PC-9 (cell line): Measurements from ENCODE around the gene PAQR7. TPM values are rescaled to one million over a fixed set of nuclear protein-coding genes. Genes with fewer than 3 reads are reported as not detected.

Experiments
- BruUV-seq: library from RNA; stranded (reverse); fragments of 400-500 nt; replicated peaks from 2 replicates; lab custom pipeline; 2021; lab: Mats Ljungman, UMichigan
- CTCF ChIA-PET: fragments of 300-600 bp; sonication (Branson Sonifier 250); formaldehyde crosslinking; loops from one replicate; lab custom pipeline; 2022; ENCODE audit warnings: antibody characterized with exemption; lab: Charles Lee
- POLR2A ChIA-PET: fragments of 300-600 bp; sonication (Branson Sonifier 250); formaldehyde crosslinking; loops from one replicate; lab custom pipeline; 2022; ENCODE audit warnings: antibody characterized with exemption; ENCODE audit not compliant: unreplicated experiment; lab: Charles Lee
- DNase-seq, 2 experiments: peaks; one replicate each; pipeline versions ENCODE4 v3.0.0 to v3.0.0-alpha.2; 2015 to 2022; ENCODE audit warnings: mixed read lengths in 1 of 2
- H2AFZ ChIP-seq: fragments of 200-600 bp; sonication (generic); 2 replicates; pipeline ENCODE4 v1.8.1; 2017; ENCODE audit warnings: antibody characterized with exemption
- H3F3A ChIP-seq: fragments of 200-600 bp; sonication (generic); 2 replicates; pipeline ENCODE4 v1.8.1; 2017; ENCODE audit warnings: antibody characterized with exemption, mild to moderate bottlenecking, low read depth; ENCODE audit not compliant: insufficient read depth
- H3K27ac ChIP-seq: fragments of 200-600 bp; sonication (generic); 2 replicates; pipeline ENCODE4 v1.6.1; 2016; ENCODE audit warnings: mixed run types
- H3K27me3 ChIP-seq: fragments of 200-600 bp; sonication (generic); 2 replicates; pipeline ENCODE4 v1.6.1; 2016; ENCODE audit warnings: low read depth, mixed run types; ENCODE audit not compliant: insufficient read depth
- H3K36me3 ChIP-seq: fragments of 200-600 bp; sonication (generic); 2 replicates; pipeline ENCODE4 v1.6.1; 2016; ENCODE audit warnings: low read depth, mixed run types
- H3K4me1 ChIP-seq: fragments of 200-600 bp; sonication (generic); replicated peaks from 2 replicates; pipeline ENCODE4 v1.6.1; 2016; ENCODE audit warnings: mixed run types; ENCODE audit not compliant: insufficient read depth
- H3K4me2 ChIP-seq: fragments of 200-600 bp; sonication (generic); 2 replicates; pipeline ENCODE4 v1.6.1; 2017; ENCODE audit warnings: mixed run types
- H3K4me3 ChIP-seq: fragments of 200-600 bp; sonication (generic); 2 replicates; pipeline ENCODE4 v1.6.1; 2016; ENCODE audit warnings: mixed run types
- H3K79me2 ChIP-seq: fragments of 200-600 bp; sonication (generic); 2 replicates; pipeline ENCODE4 v1.6.1; 2017; ENCODE audit warnings: low read depth, mixed run types
- H3K9me2 ChIP-seq: fragments of 200-600 bp; sonication (generic); 2 replicates; pipeline ENCODE4 v1.8.1; 2017; ENCODE audit warnings: mild to moderate bottlenecking; ENCODE audit not compliant: insufficient read depth
- H3K9me3 ChIP-seq: fragments of 200-600 bp; sonication (generic); 2 replicates; pipeline ENCODE4 v1.8.1; 2016; ENCODE audit warnings: low read depth; ENCODE audit not compliant: insufficient read depth
- H4K20me1 ChIP-seq: fragments of 200-600 bp; sonication (generic); 2 replicates; pipeline ENCODE4 v1.8.1; 2017; ENCODE audit not compliant: insufficient read depth
- EZH2 ChIP-seq: fragments of 200-600 bp; sonication (generic); IDR thresholded peaks from 2 replicates; pipeline ENCODE4 v1.8.0; 2017; ENCODE audit warnings: antibody characterized with exemption, low read depth
- intact Hi-C: fragments of 100-400 bp; cut with micrococcal nuclease; formaldehyde crosslinking; loops from one replicate; pipeline ENCODE4 v1.10.0; 2022; ENCODE audit not compliant: unreplicated experiment
- total RNA-seq: library from RNA; stranded (reverse); gene quantifications from 2 replicates; pipeline ENCODE4 v1.2.3, GENCODE V29; 2021
- TF ChIP-seq, protein P1 (sequence below): fragments of 200-600 bp; sonication (generic); conservative IDR thresholded peaks from 2 replicates; pipeline ENCODE4 v1.6.1; 2017; ENCODE audit warnings: mixed run types, antibody characterized with exemption, mild to moderate bottlenecking, moderate library complexity

PAQR7 gene
- total RNA-seq, 1 experiment from 2014 or later, result 34.0 TPM

DNA sequence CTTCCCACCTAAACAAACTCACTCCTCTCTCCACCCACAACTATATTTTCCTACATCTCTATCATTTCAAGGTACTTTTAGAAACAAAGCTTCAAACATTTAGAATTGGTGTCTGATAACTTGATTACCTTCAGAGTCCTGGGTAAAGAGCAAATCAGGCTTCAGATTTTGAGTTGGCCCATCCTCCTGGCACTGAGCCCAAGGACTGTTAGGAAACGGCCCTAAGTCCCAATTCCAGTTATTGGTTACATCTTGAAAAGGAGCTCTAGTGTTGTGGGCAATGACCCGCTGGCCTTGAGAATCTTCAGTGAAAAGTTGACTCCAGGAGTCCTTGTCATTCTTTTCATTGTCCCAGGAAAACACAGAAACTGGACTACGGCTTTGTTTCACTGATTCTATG, 40.6 kb downstream of the PAQR7 start:
- Histone ChIP-seq H3K4me3 (no peak overlapping the region), H3K4me1 (no peaks in the 10 kb centered on the region), H3K9me3 (no peaks in the 10 kb centered on the region), H4K20me1 (no peaks in the 10 kb centered on the region), H3K27ac (no peak overlapping the region), H3K9me2 (no peaks in the 10 kb centered on the region), H3K27me3 (no peaks in the 10 kb centered on the region), H2AFZ (no peak overlapping the region), H3F3A (peaks cover 4% of the 10 kb centered on the region; the same call in 1 of the 2 replicates), H3K36me3 (no peaks in the 10 kb centered on the region; the same call in 1 of the 2 replicates), H3K4me2 (no peak overlapping the region), H3K79me2 (peaks cover 5% of the 10 kb centered on the region; the same call in 1 of the 2 replicates)
- ChIA-PET POLR2A (no interaction called here), CTCF (interaction anchor here (0.9 kb wide), 1 partner anchor 61 kb away, joined by 3 read pairs; no protein-coding TSS in a partner anchor)
- TF ChIP-seq EZH2, result no peak
- BruUV-seq, result no TSS peak
- DNase-seq, result no peak
- intact Hi-C loops, result no loop called here

DNA sequence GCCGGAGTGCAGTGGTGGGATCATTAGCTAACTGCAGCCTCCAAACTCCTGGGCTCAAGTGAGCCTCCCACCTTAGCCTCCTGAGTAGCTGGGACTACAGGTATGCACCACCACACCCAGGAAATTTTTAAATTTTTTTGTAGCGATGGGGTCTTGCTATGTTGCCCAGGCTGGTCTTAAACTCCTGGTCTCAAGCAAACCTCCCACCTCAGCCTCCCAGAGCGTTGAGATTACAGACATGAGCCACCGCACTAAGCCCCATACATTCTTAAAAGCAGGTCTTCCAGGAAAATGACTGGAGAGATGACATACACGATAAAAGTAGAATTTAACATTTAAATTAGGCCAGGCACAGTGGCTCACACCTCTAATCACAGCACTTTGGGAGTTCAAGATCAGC, 42.4 kb downstream of the PAQR7 start:
- Histone ChIP-seq H3K36me3 (no peaks in the 10 kb centered on the region; the same call in 1 of the 2 replicates), H3K79me2 (no peaks in the 10 kb centered on the region)
- CTCF ChIA-PET, result no interaction called here

DNA sequence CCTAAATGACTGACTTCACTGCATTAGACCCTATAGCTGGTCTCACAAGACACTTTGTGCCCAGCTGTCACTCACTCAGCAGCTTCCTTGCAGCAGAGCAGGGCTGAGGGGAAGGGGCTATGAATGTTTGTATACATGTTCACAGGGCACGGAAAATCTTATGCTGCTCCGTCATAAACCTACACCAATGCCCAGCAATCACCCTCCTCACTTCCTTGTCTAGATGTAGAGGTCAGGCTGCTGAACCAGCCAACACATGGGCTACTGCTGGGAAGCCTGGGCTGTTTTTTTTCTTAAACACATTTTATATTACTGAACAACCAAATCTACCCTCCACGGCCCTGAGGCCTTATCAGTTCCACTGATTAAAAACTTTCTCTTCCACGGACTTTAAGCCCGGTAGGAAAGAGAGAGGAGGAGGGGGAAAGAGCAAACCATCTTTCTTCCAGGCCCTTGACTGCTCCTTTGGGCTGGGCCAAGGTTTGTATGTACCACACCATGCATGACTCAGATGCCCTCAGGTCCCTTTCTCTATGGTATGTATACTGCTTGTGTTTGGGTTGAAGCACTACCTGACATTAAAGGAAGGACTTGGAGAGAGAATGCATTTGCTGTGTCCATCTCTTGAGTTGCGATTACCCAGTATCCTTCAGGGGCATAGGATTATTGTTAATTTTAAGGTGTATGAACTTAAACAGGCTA, 43.0 kb downstream of the PAQR7 start:
- H4K20me1 ChIP-seq, result no peaks in the 10 kb centered on the region
- H3K27me3 ChIP-seq, result no peaks in the 10 kb centered on the region
- DNase-seq, result no peak
- H3K79me2 ChIP-seq, result no peaks in the 10 kb centered on the region
- no peak overlapping the region for H2AFZ ChIP-seq
- H3F3A ChIP-seq, result peaks cover 1% of the 10 kb centered on the region; the same call in 1 of the 2 replicates
- H3K36me3 ChIP-seq, result no peaks in the 10 kb centered on the region; the same call in 1 of the 2 replicates
- TF ChIP-seq, protein P1, sequence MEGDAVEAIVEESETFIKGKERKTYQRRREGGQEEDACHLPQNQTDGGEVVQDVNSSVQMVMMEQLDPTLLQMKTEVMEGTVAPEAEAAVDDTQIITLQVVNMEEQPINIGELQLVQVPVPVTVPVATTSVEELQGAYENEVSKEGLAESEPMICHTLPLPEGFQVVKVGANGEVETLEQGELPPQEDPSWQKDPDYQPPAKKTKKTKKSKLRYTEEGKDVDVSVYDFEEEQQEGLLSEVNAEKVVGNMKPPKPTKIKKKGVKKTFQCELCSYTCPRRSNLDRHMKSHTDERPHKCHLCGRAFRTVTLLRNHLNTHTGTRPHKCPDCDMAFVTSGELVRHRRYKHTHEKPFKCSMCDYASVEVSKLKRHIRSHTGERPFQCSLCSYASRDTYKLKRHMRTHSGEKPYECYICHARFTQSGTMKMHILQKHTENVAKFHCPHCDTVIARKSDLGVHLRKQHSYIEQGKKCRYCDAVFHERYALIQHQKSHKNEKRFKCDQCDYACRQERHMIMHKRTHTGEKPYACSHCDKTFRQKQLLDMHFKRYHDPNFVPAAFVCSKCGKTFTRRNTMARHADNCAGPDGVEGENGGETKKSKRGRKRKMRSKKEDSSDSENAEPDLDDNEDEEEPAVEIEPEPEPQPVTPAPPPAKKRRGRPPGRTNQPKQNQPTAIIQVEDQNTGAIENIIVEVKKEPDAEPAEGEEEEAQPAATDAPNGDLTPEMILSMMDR, result no peak
- TF ChIP-seq EZH2, result no peak
- H3K4me1 ChIP-seq, result no peaks in the 10 kb centered on the region
- H3K4me3 ChIP-seq, result no peak overlapping the region
- ChIA-PET POLR2A (no interaction called here), CTCF (no interaction called here)
- no peak overlapping the region for H3K27ac ChIP-seq
- H3K9me2 ChIP-seq, result no peaks in the 10 kb centered on the region
- H3K9me3 ChIP-seq, result no peaks in the 10 kb centered on the region
- no peak overlapping the region for H3K4me2 ChIP-seq
- BruUV-seq, result no TSS peak
- intact Hi-C loops, result no loop called here

More for the DNA sequence above, 42.4 kb downstream of the PAQR7 start:
- Histone ChIP-seq H3K9me2 (no peaks in the 10 kb centered on the region), H3K27ac (no peak overlapping the region), H3F3A (peaks cover 4% of the 10 kb centered on the region; the same call in 1 of the 2 replicates), H3K4me2 (no peak overlapping the region), H3K4me1 (no peaks in the 10 kb centered on the region), H3K27me3 (no peaks in the 10 kb centered on the region), H4K20me1 (no peaks in the 10 kb centered on the region), H3K9me3 (no peaks in the 10 kb centered on the region), H2AFZ (no peak overlapping the region), H3K4me3 (no peak overlapping the region)
- BruUV-seq, result no TSS peak
- POLR2A ChIA-PET, result no interaction called here
- TF ChIP-seq, protein P1, result no peak
- TF ChIP-seq EZH2, result no peak
- intact Hi-C loops, result no loop called here
- no peak for DNase-seq
